Epithelial cell of prostate (primary cell): ENCODE results near the gene KDM4B.

ENCODE experiments used
- DNase-seq: peaks from one replicate; pipeline ENCODE4 v3.0.0-alpha.2; 2011; ENCODE audit warnings: low read depth, low spot score
- H3K27ac ChIP-seq: fragments of 450-650 bp; 2 replicates; pipeline ENCODE4 v1.5.1; 2017; ENCODE audit warnings: mild to moderate bottlenecking

KDM4B gene

GRCh38 chr19:4983346-4984105 lies 14.6 kb downstream of the KDM4B start:
- H3K27ac ChIP-seq = no peak overlapping the region
- no peak for DNase-seq

GRCh38 chr19:4984106-4984380 lies 15.1 kb downstream of the KDM4B start:
- DNase-seq = no peak
- H3K27ac ChIP-seq = no peak overlapping the region

- no peak for DNase-seq
- H3K27ac ChIP-seq = no peak overlapping the region
Observed at GRCh38 chr19:4984438-4984990, 15.6 kb downstream of the KDM4B start.

GRCh38 chr19:4985551-4985991 lies 16.7 kb downstream of the KDM4B start:
- no peak for DNase-seq
- no peak overlapping the region for H3K27ac ChIP-seq

- DNase-seq = no peak
- H3K27ac ChIP-seq = no peak overlapping the region
Observed at GRCh38 chr19:4986056-4986455, 17.1 kb downstream of the KDM4B start.

- no peak for DNase-seq
- no peak overlapping the region for H3K27ac ChIP-seq
Observed at GRCh38 chr19:4986471-4986891, 17.6 kb downstream of the KDM4B start.

GRCh38 chr19:4987256-4987655 lies 18.3 kb downstream of the KDM4B start:
- H3K27ac ChIP-seq = no peak overlapping the region

GRCh38 chr19:4987692-4988370 lies 18.9 kb downstream of the KDM4B start:
- DNase-seq = no peak
- no peak overlapping the region for H3K27ac ChIP-seq

More at GRCh38 chr19:4987256-4987655, 18.3 kb downstream of the KDM4B start:
- DNase-seq = no peak

- no peak overlapping the region for H3K27ac ChIP-seq
- DNase-seq = no peak
Observed at GRCh38 chr19:4988770-4989251, 19.9 kb downstream of the KDM4B start.

- no peak overlapping the region for H3K27ac ChIP-seq
Observed at GRCh38 chr19:4990306-4990705, 21.4 kb downstream of the KDM4B start.

GRCh38 chr19:4991538-4991937 lies 22.6 kb downstream of the KDM4B start:
- DNase-seq = no peak
- H3K27ac ChIP-seq = no peak overlapping the region

More at GRCh38 chr19:4990306-4990705, 21.4 kb downstream of the KDM4B start:
- no peak for DNase-seq

GRCh38 chr19:4991996-4992698 lies 23.2 kb downstream of the KDM4B start:
- H3K27ac ChIP-seq = no peak overlapping the region

GRCh38 chr19:4993683-4994082 lies 24.8 kb downstream of the KDM4B start:
- no peak for DNase-seq
- no peak overlapping the region for H3K27ac ChIP-seq

More at GRCh38 chr19:4991996-4992698, 23.2 kb downstream of the KDM4B start:
- no peak for DNase-seq

GRCh38 chr19:4996701-4997100 lies 27.8 kb downstream of the KDM4B start:
- no peak for DNase-seq
- no peak overlapping the region for H3K27ac ChIP-seq

- H3K27ac ChIP-seq = no peak overlapping the region
- no peak for DNase-seq
Observed at GRCh38 chr19:4997297-4997696, 28.4 kb downstream of the KDM4B start.

- DNase-seq = no peak
- no peak overlapping the region for H3K27ac ChIP-seq
Observed at GRCh38 chr19:5000120-5000611, 31.3 kb downstream of the KDM4B start.

- no peak for DNase-seq
- H3K27ac ChIP-seq = peak overlapping the region; percentile 42
Observed at GRCh38 chr19:5001615-5002014, 32.7 kb downstream of the KDM4B start.

GRCh38 chr19:5002143-5002542 lies 33.2 kb downstream of the KDM4B start:
- H3K27ac ChIP-seq = peak overlapping the region; percentile 42
- no peak for DNase-seq

GRCh38 chr19:5003781-5004180 lies 34.9 kb downstream of the KDM4B start:
- no peak for DNase-seq
- H3K27ac ChIP-seq = no peak overlapping the region

- no peak for DNase-seq
- no peak overlapping the region for H3K27ac ChIP-seq
Observed at GRCh38 chr19:5005096-5005495, 36.2 kb downstream of the KDM4B start.

- H3K27ac ChIP-seq = no peak overlapping the region
- no peak for DNase-seq
Observed at GRCh38 chr19:5006201-5006600, 37.3 kb downstream of the KDM4B start.
